ENCODE data around the gene MBNL1. TPM values are rescaled to one million over a fixed set of nuclear protein-coding genes. Genes with fewer than 3 reads are reported as not detected.

The MBNL1 gene
- total RNA-seq, 4 donors from 2014 or later: 261 to 429 (median 389) TPM

DNA sequence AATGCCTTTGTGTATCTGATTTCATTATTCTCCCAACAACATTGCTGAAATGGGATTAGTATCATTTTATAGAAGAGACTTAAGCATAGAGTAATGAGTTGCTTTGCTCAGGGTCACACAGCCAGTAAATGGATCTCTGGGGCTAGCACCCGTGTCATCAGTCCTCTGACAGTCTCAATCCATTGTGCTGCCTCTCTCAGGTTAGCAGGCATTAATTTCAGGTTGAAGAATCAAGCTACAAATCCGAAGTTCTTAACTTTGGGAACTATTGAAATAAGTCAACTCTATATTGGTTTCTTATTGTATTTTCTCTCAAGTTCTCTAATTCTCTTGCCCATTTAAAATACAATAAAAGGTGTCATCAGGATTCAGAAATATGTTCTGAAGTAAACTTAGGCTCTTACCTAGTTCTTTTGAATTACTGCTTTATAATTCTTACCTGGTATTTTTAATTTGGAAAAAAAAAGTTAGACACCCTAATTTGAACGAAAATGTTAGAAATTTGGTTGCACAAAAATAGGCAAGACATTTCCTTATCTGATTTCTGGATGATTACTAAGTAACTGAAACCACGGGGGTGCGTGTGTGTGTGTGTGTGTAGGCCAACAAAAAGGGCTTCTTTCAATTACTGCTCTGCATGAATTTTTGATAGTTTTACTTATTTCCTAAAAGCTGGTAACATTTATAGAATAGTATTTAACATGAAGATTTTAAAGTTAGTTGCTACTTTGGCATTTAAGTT, 189.8 kb downstream of the MBNL1 start:
- Histone ChIP-seq H3K9me3 (no peaks in the 10 kb centered on the region), H3K4me1 (no peaks in the 10 kb centered on the region), H3K4me3 (no peak overlapping the region), H3K27ac (no peak overlapping the region), H3K36me3 (peaks cover 0 to 67% (median 0%) of the 10 kb centered on the region in 3 donors), H3K27me3 (no peaks in the 10 kb centered on the region)
- no peak for TF ChIP-seq POLR2A (IDR thresholded peaks at IDR 0.05)
- TF ChIP-seq, protein P1, sequence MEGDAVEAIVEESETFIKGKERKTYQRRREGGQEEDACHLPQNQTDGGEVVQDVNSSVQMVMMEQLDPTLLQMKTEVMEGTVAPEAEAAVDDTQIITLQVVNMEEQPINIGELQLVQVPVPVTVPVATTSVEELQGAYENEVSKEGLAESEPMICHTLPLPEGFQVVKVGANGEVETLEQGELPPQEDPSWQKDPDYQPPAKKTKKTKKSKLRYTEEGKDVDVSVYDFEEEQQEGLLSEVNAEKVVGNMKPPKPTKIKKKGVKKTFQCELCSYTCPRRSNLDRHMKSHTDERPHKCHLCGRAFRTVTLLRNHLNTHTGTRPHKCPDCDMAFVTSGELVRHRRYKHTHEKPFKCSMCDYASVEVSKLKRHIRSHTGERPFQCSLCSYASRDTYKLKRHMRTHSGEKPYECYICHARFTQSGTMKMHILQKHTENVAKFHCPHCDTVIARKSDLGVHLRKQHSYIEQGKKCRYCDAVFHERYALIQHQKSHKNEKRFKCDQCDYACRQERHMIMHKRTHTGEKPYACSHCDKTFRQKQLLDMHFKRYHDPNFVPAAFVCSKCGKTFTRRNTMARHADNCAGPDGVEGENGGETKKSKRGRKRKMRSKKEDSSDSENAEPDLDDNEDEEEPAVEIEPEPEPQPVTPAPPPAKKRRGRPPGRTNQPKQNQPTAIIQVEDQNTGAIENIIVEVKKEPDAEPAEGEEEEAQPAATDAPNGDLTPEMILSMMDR (IDR thresholded peaks at IDR 0.05): no peak
- DNase-seq: no peak

- H3K4me3 ChIP-seq: no peak overlapping the region
- H3K9me3 ChIP-seq: no peaks in the 10 kb centered on the region
- H3K4me1 ChIP-seq: no peaks in the 10 kb centered on the region
- H3K27me3 ChIP-seq: no peaks in the 10 kb centered on the region
- H3K36me3 ChIP-seq: peaks cover 0 to 70% (median 0%) of the 10 kb centered on the region in 3 donors
- no peak overlapping the region for H3K27ac ChIP-seq
- TF ChIP-seq, protein P1 (IDR thresholded peaks at IDR 0.05): no peak
- TF ChIP-seq POLR2A (IDR thresholded peaks at IDR 0.05): no peak
- no peak for DNase-seq
Measured at GRCh38 chr3:152459118-152459515, 190.4 kb downstream of the MBNL1 start.

GRCh38 chr3:152459572-152459971, 190.8 kb downstream of the MBNL1 start:
- Histone ChIP-seq H3K4me1 (no peaks in the 10 kb centered on the region), H3K27me3 (no peaks in the 10 kb centered on the region), H3K4me3 (no peak overlapping the region), H3K36me3 (peaks cover 0 to 75% (median 0%) of the 10 kb centered on the region in 3 donors), H3K9me3 (no peaks in the 10 kb centered on the region), H3K27ac (no peak overlapping the region)
- no peak for DNase-seq
- no peak for TF ChIP-seq POLR2A (IDR thresholded peaks at IDR 0.05)
- TF ChIP-seq, protein P1 (IDR thresholded peaks at IDR 0.05): no peak

GRCh38 chr3:152460936-152461335, 192.2 kb downstream of the MBNL1 start:
- H3K9me3 ChIP-seq: no peaks in the 10 kb centered on the region
- H3K4me3 ChIP-seq: no peak overlapping the region
- no peak overlapping the region for H3K27ac ChIP-seq
- peaks cover 0 to 78% (median 0%) of the 10 kb centered on the region in 3 donors for H3K36me3 ChIP-seq
- H3K4me1 ChIP-seq: no peaks in the 10 kb centered on the region
- no peak for DNase-seq
- no peaks in the 10 kb centered on the region for H3K27me3 ChIP-seq
- TF ChIP-seq, protein P1 (IDR thresholded peaks at IDR 0.05): no peak
- no peak for TF ChIP-seq POLR2A (IDR thresholded peaks at IDR 0.05)

GRCh38 chr3:152461460-152461859, 192.7 kb downstream of the MBNL1 start:
- Histone ChIP-seq H3K9me3 (no peaks in the 10 kb centered on the region), H3K4me3 (no peak overlapping the region), H3K4me1 (no peaks in the 10 kb centered on the region), H3K36me3 (peaks cover 0 to 72% (median 0%) of the 10 kb centered on the region in 3 donors), H3K27ac (no peak overlapping the region), H3K27me3 (no peaks in the 10 kb centered on the region)
- TF ChIP-seq POLR2A (IDR thresholded peaks at IDR 0.05): no peak
- TF ChIP-seq, protein P1 (IDR thresholded peaks at IDR 0.05): no peak
- no peak for DNase-seq
